ENCODE data around the gene REG4.
"Not testable (repeated sequence)": the region's sequence is repeated elsewhere in the genome, so short reads cannot be mapped to it uniquely, and the experiment has no call there.

Gene REG4

DNA sequence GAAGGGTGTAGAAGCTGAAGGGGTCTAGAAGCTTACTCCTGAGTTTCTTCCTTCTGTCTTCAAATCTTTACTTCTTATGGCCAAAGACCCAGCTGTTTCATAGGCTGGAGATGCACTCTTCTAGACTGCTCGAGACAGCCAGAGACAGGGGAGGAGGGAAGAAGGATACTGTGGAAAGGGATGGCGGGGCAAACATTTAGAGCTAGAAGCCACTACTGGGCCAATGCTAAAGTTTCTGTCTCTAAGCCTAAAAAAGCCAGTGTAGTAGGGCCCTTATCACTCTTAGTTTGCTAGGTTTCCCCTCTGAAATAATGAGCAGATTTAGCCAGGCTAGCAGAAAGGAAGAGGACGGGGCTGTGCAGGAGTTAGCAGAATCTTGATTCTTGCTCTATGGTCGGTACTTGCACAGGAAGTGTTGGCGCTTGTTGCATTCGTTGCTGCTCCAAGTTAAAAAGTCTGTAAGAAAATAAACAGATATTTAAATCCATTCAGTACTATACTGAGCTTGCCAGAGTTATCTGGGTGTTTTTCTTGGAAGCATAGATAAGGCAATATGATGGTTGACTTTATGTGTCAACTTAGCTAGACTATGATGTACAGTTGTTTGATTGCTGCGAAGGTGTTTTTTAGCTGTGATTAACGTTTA lies 16.9 kb downstream of the REG4 start:
- Mint-ChIP-seq H3K9me3 (no peaks in the 10 kb centered on the region), H3K27ac (no peak overlapping the region), H3K36me3 (no peaks in the 10 kb centered on the region), H3K4me1 (no peaks in the 10 kb centered on the region), H3K4me3 (no peak overlapping the region)
- DNase-seq (ENCODE audit: low spot score in 2 of 2) (no peak), ATAC-seq (no peak)

DNA sequence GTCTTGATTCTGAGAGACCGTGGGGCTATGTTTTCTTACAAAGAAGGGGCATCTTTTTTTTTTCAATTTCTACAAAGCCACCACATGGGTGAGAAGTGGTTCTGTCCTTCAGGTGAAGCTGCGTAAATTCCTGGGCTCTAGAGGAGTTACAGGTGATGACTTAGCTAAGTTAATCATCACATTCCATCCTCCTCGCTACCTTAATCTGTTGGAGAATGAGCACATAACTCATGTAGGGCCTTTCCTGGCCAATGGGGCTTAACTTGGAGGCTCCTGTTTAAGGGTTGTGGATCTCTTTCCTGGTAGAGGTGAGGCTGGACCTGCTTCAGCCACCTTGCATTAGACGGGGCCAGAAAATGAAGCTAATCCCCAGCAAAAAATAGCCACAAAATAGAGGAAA lies 19.9 kb downstream of the REG4 start:
- no peak overlapping the region for H3K27ac Mint-ChIP-seq
- H3K36me3 Mint-ChIP-seq, result no peaks in the 10 kb centered on the region
- H3K4me3 Mint-ChIP-seq, result no peak overlapping the region
- ATAC-seq, result no peak
- H3K4me1 Mint-ChIP-seq, result peaks cover 2% of the 10 kb centered on the region
- DNase-seq (ENCODE audit: low spot score in 2 of 2), result no peak
- H3K9me3 Mint-ChIP-seq, result no peaks in the 10 kb centered on the region

DNA sequence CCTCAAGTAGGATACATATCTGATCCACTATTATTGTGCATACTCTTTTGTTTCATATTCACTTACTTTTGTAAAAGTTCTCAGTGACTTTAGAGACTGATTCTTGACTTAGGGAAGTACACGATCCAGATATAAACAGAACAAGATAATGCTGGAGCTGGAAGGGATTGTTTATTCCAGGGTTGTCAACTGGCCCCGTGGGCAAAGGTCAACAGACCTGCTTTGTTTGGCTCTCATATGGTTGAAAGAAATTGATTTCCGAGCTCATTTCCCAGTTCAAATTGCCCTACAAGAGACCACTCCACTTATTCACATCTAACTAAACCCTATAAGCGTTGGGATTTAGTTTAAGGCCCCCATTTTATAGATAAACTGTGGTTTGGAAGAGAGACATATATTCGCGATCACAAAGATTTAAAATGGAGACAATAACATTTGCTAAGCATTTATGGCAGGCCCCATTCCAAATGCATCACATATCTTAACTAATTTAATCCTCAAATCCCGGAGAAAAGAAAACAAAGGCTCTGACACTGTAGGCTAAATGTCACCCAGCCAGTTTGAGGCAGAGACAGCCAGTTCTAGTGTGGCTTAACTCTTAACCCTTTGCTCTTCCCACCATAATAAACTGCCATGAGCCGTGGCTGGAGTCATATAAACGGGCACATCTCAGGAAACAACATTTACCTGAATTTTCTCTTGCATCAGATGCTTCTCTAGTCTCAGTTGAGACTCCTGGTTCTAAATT lies 20.6 kb downstream of the REG4 start:
- no peak overlapping the region for H3K27ac Mint-ChIP-seq
- no peak overlapping the region for H3K4me3 Mint-ChIP-seq
- ATAC-seq, result no peak

GRCh38 chr1:119787776-119788175 lies 23.5 kb downstream of the REG4 start:
- H3K4me3 Mint-ChIP-seq, result no peak overlapping the region
- H3K36me3 Mint-ChIP-seq, result no peaks in the 10 kb centered on the region
- ATAC-seq, result no peak
- no peaks in the 10 kb centered on the region for H3K9me3 Mint-ChIP-seq
- no peak overlapping the region for H3K27ac Mint-ChIP-seq
- no peak for DNase-seq (ENCODE audit: low spot score in 2 of 2)
- peaks cover 13% of the 10 kb centered on the region for H3K4me1 Mint-ChIP-seq

More for the DNA sequence above, 20.6 kb downstream of the REG4 start:
- peaks cover 7% of the 10 kb centered on the region for H3K4me1 Mint-ChIP-seq
- DNase-seq (ENCODE audit: low spot score in 2 of 2), result no peak
- H3K36me3 Mint-ChIP-seq, result no peaks in the 10 kb centered on the region
- no peaks in the 10 kb centered on the region for H3K9me3 Mint-ChIP-seq

GRCh38 chr1:119786473-119787050 lies 24.7 kb downstream of the REG4 start:
- ATAC-seq; H3K4me3 Mint-ChIP-seq; H3K36me3 Mint-ChIP-seq; DNase-seq (ENCODE audit: low spot score in 2 of 2); H3K27ac Mint-ChIP-seq; H3K9me3 Mint-ChIP-seq: not testable (repeated sequence)
- H3K4me1 Mint-ChIP-seq, result peaks cover 13% of the 10 kb centered on the region

DNA sequence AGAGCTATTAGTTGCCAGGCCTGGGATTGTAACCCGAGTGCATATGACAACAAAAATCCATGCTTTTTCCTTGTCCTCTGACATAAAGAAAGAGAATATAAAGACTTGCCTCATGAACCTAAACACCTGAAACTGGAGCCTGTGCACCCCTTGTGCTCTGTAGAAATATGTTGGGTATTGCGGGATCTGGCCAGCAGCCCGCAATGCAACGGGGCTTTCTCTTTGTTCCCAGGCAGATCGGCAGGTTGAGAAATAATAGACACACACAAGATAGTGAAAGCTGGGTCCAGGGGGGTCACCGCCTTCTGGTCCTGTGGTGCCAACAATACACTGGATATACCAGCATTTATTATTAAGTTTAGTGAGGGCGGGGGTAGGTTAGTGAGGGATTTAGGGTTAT lies 25.2 kb downstream of the REG4 start:
- not testable (repeated sequence) for H3K27ac Mint-ChIP-seq; ATAC-seq; H3K4me3 Mint-ChIP-seq; H3K36me3 Mint-ChIP-seq; DNase-seq (ENCODE audit: low spot score in 2 of 2); H3K9me3 Mint-ChIP-seq
- peaks cover 13% of the 10 kb centered on the region for H3K4me1 Mint-ChIP-seq

DNA sequence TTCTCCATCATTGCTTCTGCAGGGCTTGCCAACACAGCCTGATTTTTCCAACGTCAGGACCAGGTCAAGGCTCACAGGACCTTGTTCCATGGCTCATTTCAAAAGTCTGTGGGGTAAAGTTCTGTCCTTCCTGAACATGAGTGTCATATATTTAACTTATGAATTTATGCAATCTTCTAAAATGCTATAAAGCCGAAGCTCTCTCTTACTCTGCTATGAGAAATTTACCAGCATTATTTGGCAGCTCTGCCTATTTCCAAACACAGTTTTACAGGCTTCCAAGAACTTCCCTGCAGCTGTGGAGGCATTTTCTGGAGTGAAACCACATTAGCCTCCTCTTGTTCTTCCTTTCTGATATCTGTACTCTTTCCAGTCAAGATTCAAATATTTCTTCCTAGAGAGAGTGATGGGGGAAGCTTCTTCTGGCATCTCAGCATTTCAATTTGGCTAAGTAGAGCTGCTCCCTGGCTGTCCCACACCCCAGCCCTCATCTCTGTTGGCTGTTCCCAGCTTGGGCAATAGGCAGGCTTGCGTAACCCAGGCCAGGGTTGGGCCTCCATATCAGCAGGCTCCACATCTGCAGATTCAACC lies 27.0 kb downstream of the REG4 start:
- H3K27ac Mint-ChIP-seq, result no peak overlapping the region
- DNase-seq (ENCODE audit: low spot score in 2 of 2) (no peak), ATAC-seq (no peak)
- H3K9me3 Mint-ChIP-seq, result no peaks in the 10 kb centered on the region
- H3K4me3 Mint-ChIP-seq, result no peak overlapping the region
- peaks cover 13% of the 10 kb centered on the region for H3K4me1 Mint-ChIP-seq
- no peaks in the 10 kb centered on the region for H3K36me3 Mint-ChIP-seq

DNA sequence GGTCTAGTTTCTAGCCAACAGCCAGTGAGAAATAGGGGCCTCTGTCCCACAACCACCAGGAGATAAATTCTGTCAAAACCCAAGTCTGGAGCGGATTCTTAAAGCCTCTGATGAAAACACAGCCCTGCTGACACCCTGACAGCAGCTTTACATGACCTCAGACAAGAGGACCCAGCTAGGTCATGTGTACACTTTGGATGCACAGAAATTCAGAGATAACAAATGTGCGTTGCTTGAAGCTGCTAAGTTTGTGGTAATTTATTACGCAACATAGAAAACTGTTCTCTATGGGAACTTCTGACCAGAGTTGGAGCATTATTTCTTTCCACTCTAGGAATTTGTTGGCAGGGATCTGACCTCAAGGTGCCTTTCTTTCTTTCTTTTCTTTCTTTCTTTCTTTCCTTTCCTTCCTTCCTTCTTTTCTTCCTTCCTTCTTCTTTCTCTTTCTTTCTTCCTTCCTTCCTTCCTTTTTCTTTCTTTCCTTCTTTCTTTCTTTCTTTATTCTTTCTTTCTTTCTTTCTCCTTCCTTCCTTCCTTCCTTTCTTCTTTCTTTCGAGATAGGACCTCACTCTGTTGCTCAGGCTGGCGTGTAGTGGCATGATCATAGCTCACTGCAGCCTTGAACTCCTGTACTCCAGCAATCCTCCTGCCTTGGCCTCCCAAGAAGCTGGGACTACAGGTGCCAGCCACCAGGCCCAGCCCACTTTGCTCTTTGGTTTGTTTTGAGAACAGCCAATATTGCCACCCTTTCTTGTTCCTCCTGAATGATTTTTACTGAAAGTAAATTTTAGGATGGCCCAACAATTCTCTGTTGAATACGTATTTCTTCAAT lies 27.7 kb downstream of the REG4 start:
- peaks cover 13% of the 10 kb centered on the region for H3K4me1 Mint-ChIP-seq
- H3K9me3 Mint-ChIP-seq, result no peaks in the 10 kb centered on the region
- H3K27ac Mint-ChIP-seq, result no peak overlapping the region
- ATAC-seq, result no peak
- no peaks in the 10 kb centered on the region for H3K36me3 Mint-ChIP-seq
- DNase-seq (ENCODE audit: low spot score in 2 of 2), result no peak
- no peak overlapping the region for H3K4me3 Mint-ChIP-seq

DNA sequence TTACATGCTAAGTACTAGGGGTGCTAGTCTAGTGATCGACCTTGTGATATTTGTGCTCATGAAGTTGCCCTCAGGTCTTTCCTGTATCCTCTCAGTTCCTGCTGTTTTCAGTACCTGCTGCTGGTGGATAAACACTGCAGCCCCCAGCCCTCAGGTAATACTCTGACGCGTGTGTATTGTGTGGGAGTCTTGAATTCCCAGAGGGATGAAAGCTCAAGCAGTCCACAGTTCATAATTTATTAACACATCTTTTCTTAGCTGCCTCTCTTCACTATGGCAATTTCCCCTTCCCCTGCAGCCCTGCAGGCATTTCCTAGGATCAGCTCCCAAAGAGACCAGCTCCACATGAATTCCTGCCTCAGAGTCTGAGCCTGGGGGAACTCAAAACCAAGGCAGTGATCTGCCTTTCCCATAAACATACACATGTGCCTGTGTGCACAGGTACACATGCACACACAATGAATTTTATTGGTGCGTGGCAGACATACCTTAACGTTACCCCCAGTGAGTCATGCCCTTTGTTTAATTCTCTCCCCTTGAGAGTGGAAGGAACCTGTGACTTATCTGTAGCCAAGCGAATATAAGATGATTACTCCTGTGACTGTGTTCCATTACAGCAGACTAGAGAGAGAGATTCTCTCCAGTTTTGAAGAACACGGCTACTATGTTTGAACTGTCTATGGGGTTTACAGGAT lies 28.5 kb downstream of the REG4 start:
- ATAC-seq, result peak; percentile 40
- Mint-ChIP-seq H3K4me1 (peaks cover 13% of the 10 kb centered on the region), H3K9me3 (no peaks in the 10 kb centered on the region), H3K27ac (no peak overlapping the region), H3K4me3 (no peak overlapping the region), H3K36me3 (no peaks in the 10 kb centered on the region)
- no peak for DNase-seq (ENCODE audit: low spot score in 2 of 2)

DNA sequence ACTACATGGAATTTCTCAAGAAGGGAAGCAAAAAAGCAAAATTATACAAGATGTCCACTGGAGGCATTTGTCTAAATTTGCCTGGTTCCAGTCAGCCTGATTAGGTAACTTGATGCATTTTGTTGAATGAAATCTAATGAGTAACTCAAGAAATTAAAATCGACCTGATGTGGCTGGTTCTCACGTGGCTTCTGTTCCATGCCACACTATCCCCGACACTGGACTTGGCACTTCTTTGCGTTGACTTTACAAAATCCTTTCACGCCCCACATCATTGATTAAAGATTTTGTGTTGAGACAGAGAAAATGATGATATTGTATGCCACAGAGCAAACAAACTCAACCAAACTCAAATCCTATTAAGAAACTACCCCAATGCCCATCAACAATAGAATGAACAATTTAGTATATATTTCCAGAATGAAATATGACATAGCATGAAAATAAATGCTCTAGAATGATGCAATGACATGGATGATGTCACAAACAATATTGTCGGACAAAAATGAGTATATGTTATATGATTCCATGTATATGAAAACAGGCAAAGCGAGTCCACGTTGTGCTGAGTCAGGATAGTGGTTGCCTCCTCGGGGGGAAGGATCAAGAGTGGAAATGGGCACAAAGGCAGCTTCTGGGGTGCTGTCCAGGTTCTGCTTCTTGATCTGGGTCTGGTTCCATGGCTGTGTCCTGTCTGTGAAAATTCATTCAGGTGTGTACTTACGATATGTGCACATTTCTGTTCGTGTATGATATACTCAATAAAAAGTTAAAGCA lies 29.6 kb downstream of the REG4 start:
- no peaks in the 10 kb centered on the region for H3K36me3 Mint-ChIP-seq

DNA sequence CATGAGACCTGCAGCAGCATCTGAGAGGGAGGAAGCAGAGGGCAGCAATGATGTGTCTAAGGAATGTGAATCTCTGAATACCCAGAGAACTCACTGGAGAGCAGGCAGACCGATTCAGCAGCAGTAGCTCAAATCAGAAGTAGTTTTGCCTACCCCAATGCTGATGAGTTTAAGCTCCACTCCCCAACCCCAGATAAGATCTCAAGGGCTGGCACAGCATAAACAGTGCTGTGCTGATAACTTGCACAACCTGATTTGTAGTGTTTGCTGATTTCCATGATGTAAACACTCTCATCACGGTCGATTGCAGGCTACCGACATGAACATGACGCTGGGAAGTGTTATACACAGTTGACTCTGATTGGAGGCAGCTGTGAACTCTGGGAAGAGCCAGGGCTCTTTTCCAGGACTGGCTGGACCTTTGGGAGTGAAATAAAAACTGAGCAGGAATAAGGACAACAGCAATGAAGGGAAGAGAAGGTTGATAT lies 31.3 kb downstream of the REG4 start:
- no peaks in the 10 kb centered on the region for H3K9me3 Mint-ChIP-seq
- ATAC-seq, result no peak
- H3K4me3 Mint-ChIP-seq, result no peak overlapping the region
- DNase-seq (ENCODE audit: low spot score in 2 of 2), result no peak
- H3K36me3 Mint-ChIP-seq, result no peaks in the 10 kb centered on the region
- H3K27ac Mint-ChIP-seq, result no peak overlapping the region
- H3K4me1 Mint-ChIP-seq, result peaks cover 6% of the 10 kb centered on the region

More for the DNA sequence above, 29.6 kb downstream of the REG4 start:
- Mint-ChIP-seq H3K27ac (no peak overlapping the region), H3K4me1 (peaks cover 13% of the 10 kb centered on the region), H3K4me3 (no peak overlapping the region), H3K9me3 (no peaks in the 10 kb centered on the region)
- no peak for DNase-seq (ENCODE audit: low spot score in 2 of 2)
- ATAC-seq, result no peak

- no peak overlapping the region for H3K27ac Mint-ChIP-seq
- DNase-seq (ENCODE audit: low spot score in 2 of 2) (no peak), ATAC-seq (no peak)
- no peaks in the 10 kb centered on the region for H3K36me3 Mint-ChIP-seq
- no peaks in the 10 kb centered on the region for H3K9me3 Mint-ChIP-seq
- H3K4me3 Mint-ChIP-seq, result no peak overlapping the region
- H3K4me1 Mint-ChIP-seq, result peaks cover 6% of the 10 kb centered on the region
Observed at GRCh38 chr1:119778886-119779560, 32.2 kb downstream of the REG4 start.

DNA sequence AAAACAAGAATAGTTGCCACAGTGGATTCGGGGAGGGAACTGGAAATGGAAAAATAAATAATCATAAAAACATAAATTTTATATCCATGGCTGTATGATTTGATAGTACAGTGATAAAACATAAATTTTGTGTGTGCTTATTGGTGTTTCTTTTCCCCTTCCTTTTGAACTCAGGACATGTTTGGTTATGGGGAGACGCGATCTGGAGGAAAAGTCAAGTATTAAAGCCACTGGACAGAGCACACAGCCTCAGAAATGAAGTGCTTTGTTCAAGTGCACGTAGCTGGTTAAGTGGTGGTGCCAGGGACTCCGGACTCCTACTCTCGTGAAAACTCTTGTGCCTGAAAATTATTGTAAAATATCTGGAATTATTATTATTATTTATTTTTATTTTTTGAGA lies 32.9 kb downstream of the REG4 start:
- H3K4me1 Mint-ChIP-seq, result no peaks in the 10 kb centered on the region
- no peaks in the 10 kb centered on the region for H3K9me3 Mint-ChIP-seq
- no peak for ATAC-seq
- H3K27ac Mint-ChIP-seq, result no peak overlapping the region
- no peak overlapping the region for H3K4me3 Mint-ChIP-seq
- H3K36me3 Mint-ChIP-seq, result no peaks in the 10 kb centered on the region
- DNase-seq (ENCODE audit: low spot score in 2 of 2), result no peak
